Lung (tissue), 12 donors: ENCODE data around the gene EPHA4. TPM values are rescaled to one million over a fixed set of nuclear protein-coding genes. Genes with fewer than 3 reads are reported as not detected.

Experiments used
- ATAC-seq: fragments of 200-7000 bp; cut with Tn5 transposase; one replicate; pipeline ENCODE4 v1.9.1; 2020; ENCODE audit warnings: moderate number of reproducible peaks; ENCODE audit not compliant: insufficient read depth, low FRiP score
- DNase-seq, 3 donors: peaks; one replicate each; pipeline ENCODE4 v3.0.0-alpha.2; 2013 to 2017
- H3K27ac ChIP-seq, 2 donors: one replicate each; pipeline ENCODE4 v1.5.1; 2013; ENCODE audit warnings: mild to moderate bottlenecking in 2 of 2, moderate library complexity in 2 of 2, control low read depth in 1 of 2, inconsistent platforms in 1 of 2, low read depth in 1 of 2, low read length in 1 of 2
- H3K27me3 ChIP-seq, 3 donors: one replicate each; pipeline ENCODE4 v1.5.1; 2013; ENCODE audit warnings: low read length in 2 of 3; ENCODE audit not compliant: control insufficient read depth in 3 of 3, insufficient read depth in 3 of 3
- H3K36me3 ChIP-seq, 4 donors: one replicate each; pipeline ENCODE4 v1.5.1; 2013; ENCODE audit warnings: low read length in 4 of 4, mild to moderate bottlenecking in 1 of 4, moderate library complexity in 1 of 4; ENCODE audit not compliant: control insufficient read depth in 4 of 4, insufficient read depth in 4 of 4
- H3K4me1 ChIP-seq, 5 donors: one replicate each; pipeline ENCODE4 v1.5.1; 2013; ENCODE audit warnings: low read length in 5 of 5, mild to moderate bottlenecking in 2 of 5, moderate library complexity in 1 of 5; ENCODE audit not compliant: control insufficient read depth in 5 of 5, insufficient read depth in 5 of 5
- H3K4me3 ChIP-seq: one replicate; pipeline ENCODE4 v1.5.1; 2013; ENCODE audit warnings: mild to moderate bottlenecking, control low read depth, moderate library complexity
- H3K9ac ChIP-seq, 2 donors: one replicate each; pipeline ENCODE4 v1.5.1; 2013; ENCODE audit warnings: low read length in 2 of 2, control low read depth in 1 of 2; ENCODE audit not compliant: insufficient read depth in 1 of 2
- H3K9me3 ChIP-seq, 4 donors: one replicate each; pipeline ENCODE4 v1.5.1; 2013; ENCODE audit warnings: low read length in 3 of 4, mild to moderate bottlenecking in 1 of 4, moderate library complexity in 1 of 4; ENCODE audit not compliant: control insufficient read depth in 4 of 4, insufficient read depth in 3 of 4
- CTCF ChIP-seq: IDR thresholded peaks from 2 replicates; pipeline ENCODE4 v1.5.1; 2012; ENCODE audit warnings: mild to moderate bottlenecking; ENCODE audit errors: control extremely low read depth, extremely low read depth
- WGBS, 2 donors: extraction: QIAGEN DNeasy Blood & Tissue Kit; methylation state at CpG; one replicate each; pipeline ENCODE4 v1.1.7; 2013; 5-methylcytosine and 5-hydroxymethylcytosine counted together
- polyA plus RNA-seq, 2 donors: library from polyadenylated mRNA; stranded (reverse); fragments of 200-250 nt; gene quantifications; one replicate each; pipeline ENCODE4 v1.2.1, GENCODE V29; 2013
- total RNA-seq, 2 donors: library from RNA; depleted of rRNA in 1 of 2; stranded (reverse); fragments of >200 nt in 1 of 2; gene quantifications; one replicate each; pipeline ENCODE4 v1.2.1, GENCODE V29; 2014 to 2021
- donor health status: control.
- donor health status: control.
- donor health status: Bipolar disorder and iron deficiency.
- donor health status: healthy.
- donor health status: DM: yes; HTN: yes; CAD: no.

Gene EPHA4
- total and polyA plus RNA-seq, 4 donors: 2.5 to 28.8 (median 14.7) TPM

- Histone ChIP-seq H3K9me3 (no peaks in the 10 kb centered on the region), H3K4me1 (peaks cover 0 to 14% (median 6%) of the 10 kb centered on the region in 5 donors), H3K36me3 (no peaks in the 10 kb centered on the region), H3K4me3 (no peak overlapping the region), H3K27me3 (no peaks in the 10 kb centered on the region), H3K27ac (no peak overlapping the region), H3K9ac (no peak overlapping the region)
- no peak for TF ChIP-seq CTCF
- WGBS, 2 donors: 95% methylated on average over 4 of the region's 4 CpGs
- ATAC-seq: no peak
- DNase-seq: no peak
Observed at GRCh38 chr2:221505605-221506004, 66.5 kb downstream of the EPHA4 start.

GRCh38 chr2:221504905-221505304, 67.2 kb downstream of the EPHA4 start:
- no peaks in the 10 kb centered on the region for H3K9me3 ChIP-seq
- TF ChIP-seq CTCF: no peak
- H3K4me1 ChIP-seq: peaks cover 0 to 14% (median 7%) of the 10 kb centered on the region in 5 donors
- WGBS, 2 donors: 95 to 96% methylated on average over 1 of the region's 1 CpG
- no peak overlapping the region for H3K27ac ChIP-seq
- no peaks in the 10 kb centered on the region for H3K36me3 ChIP-seq
- ATAC-seq (no peak), DNase-seq (no peak)
- H3K4me3 ChIP-seq: no peak overlapping the region
- no peaks in the 10 kb centered on the region for H3K27me3 ChIP-seq
- H3K9ac ChIP-seq: no peak overlapping the region

GRCh38 chr2:221503965-221504364, 68.1 kb downstream of the EPHA4 start:
- DNase-seq: no peak
- no peak overlapping the region for H3K9ac ChIP-seq
- H3K27ac ChIP-seq: no peak overlapping the region
- H3K4me1 ChIP-seq: peaks cover 0 to 14% (median 7%) of the 10 kb centered on the region in 5 donors
- no peaks in the 10 kb centered on the region for H3K9me3 ChIP-seq
- H3K27me3 ChIP-seq: no peaks in the 10 kb centered on the region
- no peaks in the 10 kb centered on the region for H3K36me3 ChIP-seq
- WGBS, 2 donors: 12 to 67% methylated on average over 2 of the region's 2 CpGs
- ATAC-seq: no peak
- no peak for TF ChIP-seq CTCF
- no peak overlapping the region for H3K4me3 ChIP-seq
